Ovary (tissue), 9 donors: Measurements from ENCODE around the gene CSRP3. TPM values are rescaled to one million over a fixed set of nuclear protein-coding genes. Genes with fewer than 3 reads are reported as not detected.
"Not testable (repeated sequence)": the region's sequence is repeated elsewhere in the genome, so short reads cannot be mapped to it uniquely, and the experiment has no call there.

Experiments
- DNase-seq, 5 donors: peaks; one replicate each; pipeline ENCODE4 v3.0.0-alpha.2; 2019 to 2020
- H3K27ac ChIP-seq, 2 donors: fragments of 200-600 bp; one replicate each; pipeline versions ENCODE4 v1.5.1 to v1.8.0; 2019 to 2022
- H3K27me3 ChIP-seq: fragments of 200-600 bp; one replicate; pipeline ENCODE4 v1.8.0; 2022
- H3K36me3 ChIP-seq: fragments of 200-600 bp; sonication (generic); one replicate; pipeline ENCODE4 v1.5.1; 2019
- H3K4me1 ChIP-seq: one replicate; pipeline ENCODE4 v1.8.1; 2013; ENCODE audit warnings: mild to moderate bottlenecking, moderate library complexity; ENCODE audit not compliant: insufficient read depth
- H3K4me3 ChIP-seq: fragments of 200-600 bp; sonication (generic); one replicate; pipeline ENCODE4 v1.5.1; 2017
- H3K9me3 ChIP-seq, 2 donors: fragments of 200-600 bp in 1 of 2; sonication (generic) in 1 of 2; one replicate each; pipeline versions ENCODE4 v1.5.1 to v1.8.1; 2013 to 2019; ENCODE audit warnings: mild to moderate bottlenecking in 1 of 2, moderate library complexity in 1 of 2
- EP300 ChIP-seq: sonication (generic); formaldehyde crosslinking; IDR thresholded peaks from one replicate; pipeline ENCODE4 v1.6.1; 2017; ENCODE audit warnings: antibody characterized with exemption
- POLR2A ChIP-seq: fragments of 450-650 bp; IDR thresholded peaks from one replicate; pipeline ENCODE4 v1.6.1; 2017; ENCODE audit warnings: antibody characterized with exemption, mild to moderate bottlenecking, moderate library complexity
- WGBS, 3 donors: extraction: QIAGEN DNeasy Blood & Tissue Kit in 1 of 3; methylation state at CpG; one replicate each; pipeline versions ENCODE4 v1.1.5 to v1.1.7; 2013 to 2017; 5-methylcytosine and 5-hydroxymethylcytosine counted together
- intact Hi-C, 4 donors: fragments of 100-400 bp; cut with DNase I; formaldehyde crosslinking; loops; one replicate each; pipeline versions ENCODE4 v1.11.0 to v1.15.1; 2022 to 2023
- polyA plus RNA-seq, 2 donors: library from polyadenylated mRNA; stranded (reverse); fragments of 200-250 nt in 1 of 2; fragments of 350-450 nt in 1 of 2; fragmentation: Illumina TruSeq in 1 of 2; extraction: RNeasy Lipid Tissue Mini Kit (QIAGEN cat#74804) in 1 of 2; gene quantifications; one replicate each; pipeline ENCODE4 v1.2.3, GENCODE V29; 2013 to 2014
- total RNA-seq, 7 donors: library from RNA; depleted of rRNA in 2 of 7; stranded (reverse); fragments of >200 nt in 2 of 7; fragmentation: NEBNext Ultra II Directional in 3 of 7; extraction: Animal tissue kit (Norgen Biotek cat#: 25700) in 3 of 7; gene quantifications; one replicate each; pipeline versions ENCODE4 v1.1.0 to v1.2.4, GENCODE V29; 2016 to 2023
- TF ChIP-seq, protein P1 (sequence below), 3 donors: fragments of 450-650 bp in 2 of 3; fragments of 200-600 bp in 1 of 3; IDR thresholded peaks; one replicate each; pipeline versions ENCODE4 v1.5.1 to v1.8.0; 2016 to 2022; ENCODE audit warnings: antibody characterized with exemption in 3 of 3, mild to moderate bottlenecking in 1 of 3
- donor health status: DM: no; HTN: no; CAD: no; lungs with moderate emphysema.
- donor health status: DM: no; HTN: no; CAD: no.
- donor health status: Bipolar disorder and iron deficiency.
- donor health status: DM: yes; HTN: yes; CAD: no.
- donor health status: DM: no; HTN: no; CAD: no.
- donor health status: DM: yes; HTN: yes; CAD: no.

CSRP3 gene
- total and polyA plus RNA-seq, 9 donors, result 0.07 to 1.0 (median 0.52) TPM; not detected in 5

DNA sequence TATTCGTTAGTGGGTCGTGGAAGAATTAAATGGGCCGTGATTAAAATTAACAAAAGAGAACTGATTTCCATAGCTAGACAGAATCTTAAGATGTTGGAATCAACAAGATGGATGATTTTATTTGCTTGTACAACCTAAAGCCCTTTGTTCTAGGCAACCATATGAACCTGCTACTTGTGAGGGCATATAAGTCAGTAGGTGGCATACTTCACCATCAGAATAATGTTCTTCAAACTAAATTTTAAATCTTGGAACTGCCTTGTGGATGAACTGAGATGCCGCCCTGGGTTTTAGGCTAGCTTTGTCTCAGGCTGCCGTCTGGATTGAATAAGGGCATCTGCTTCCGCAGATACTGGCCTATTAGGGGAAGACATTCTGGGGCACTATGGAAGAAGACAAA, 40.9 kb downstream of the CSRP3 start:
- 92 to 95% (median 95%) methylated on average over 6 of the region's 6 CpGs for WGBS, 3 donors
- TF ChIP-seq EP300, result no peak
- TF ChIP-seq POLR2A, result no peak
- TF ChIP-seq, protein P1, sequence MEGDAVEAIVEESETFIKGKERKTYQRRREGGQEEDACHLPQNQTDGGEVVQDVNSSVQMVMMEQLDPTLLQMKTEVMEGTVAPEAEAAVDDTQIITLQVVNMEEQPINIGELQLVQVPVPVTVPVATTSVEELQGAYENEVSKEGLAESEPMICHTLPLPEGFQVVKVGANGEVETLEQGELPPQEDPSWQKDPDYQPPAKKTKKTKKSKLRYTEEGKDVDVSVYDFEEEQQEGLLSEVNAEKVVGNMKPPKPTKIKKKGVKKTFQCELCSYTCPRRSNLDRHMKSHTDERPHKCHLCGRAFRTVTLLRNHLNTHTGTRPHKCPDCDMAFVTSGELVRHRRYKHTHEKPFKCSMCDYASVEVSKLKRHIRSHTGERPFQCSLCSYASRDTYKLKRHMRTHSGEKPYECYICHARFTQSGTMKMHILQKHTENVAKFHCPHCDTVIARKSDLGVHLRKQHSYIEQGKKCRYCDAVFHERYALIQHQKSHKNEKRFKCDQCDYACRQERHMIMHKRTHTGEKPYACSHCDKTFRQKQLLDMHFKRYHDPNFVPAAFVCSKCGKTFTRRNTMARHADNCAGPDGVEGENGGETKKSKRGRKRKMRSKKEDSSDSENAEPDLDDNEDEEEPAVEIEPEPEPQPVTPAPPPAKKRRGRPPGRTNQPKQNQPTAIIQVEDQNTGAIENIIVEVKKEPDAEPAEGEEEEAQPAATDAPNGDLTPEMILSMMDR (IDR thresholded peaks at IDR 0.05), result no peak
- Histone ChIP-seq H3K36me3 (no peaks in the 10 kb centered on the region), H3K27ac (no peak overlapping the region), H3K27me3 (no peaks in the 10 kb centered on the region), H3K4me3 (no peak overlapping the region), H3K4me1 (no peaks in the 10 kb centered on the region), H3K9me3 (no peaks in the 10 kb centered on the region)
- no peak for DNase-seq
- intact Hi-C loops, result no loop called here

DNA sequence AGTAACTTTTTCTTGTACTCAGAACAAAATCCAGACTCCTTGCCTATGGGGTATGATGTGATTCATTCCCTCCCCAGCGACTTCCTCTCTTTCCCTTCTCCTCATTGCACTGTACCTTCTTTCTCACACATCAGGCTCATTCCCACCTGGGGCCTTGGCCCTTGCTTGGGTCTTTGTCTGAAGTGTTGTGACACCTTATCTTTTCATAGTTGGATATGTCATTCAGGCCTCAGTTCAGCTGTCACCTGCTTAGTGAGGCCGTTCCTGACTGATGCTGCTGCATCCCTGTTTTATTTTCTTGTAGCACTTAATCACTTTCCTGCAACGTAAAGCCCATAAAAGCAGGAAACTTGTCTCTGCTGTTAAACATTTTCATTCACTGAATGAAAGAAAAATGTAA, 44.9 kb downstream of the CSRP3 start:
- H3K27ac ChIP-seq, result no peak overlapping the region
- WGBS, 3 donors, result 73 to 89% (median 75%) methylated on average over 3 of the region's 3 CpGs
- intact Hi-C loops, result no loop called here
- no peaks in the 10 kb centered on the region for H3K4me1 ChIP-seq
- TF ChIP-seq, protein P1 (IDR thresholded peaks at IDR 0.05), result no peak
- TF ChIP-seq POLR2A (no peak), EP300 (no peak)
- DNase-seq, result no peak
- H3K9me3 ChIP-seq, result no peaks in the 10 kb centered on the region
- no peaks in the 10 kb centered on the region for H3K27me3 ChIP-seq
- no peak overlapping the region for H3K4me3 ChIP-seq
- no peaks in the 10 kb centered on the region for H3K36me3 ChIP-seq

DNA sequence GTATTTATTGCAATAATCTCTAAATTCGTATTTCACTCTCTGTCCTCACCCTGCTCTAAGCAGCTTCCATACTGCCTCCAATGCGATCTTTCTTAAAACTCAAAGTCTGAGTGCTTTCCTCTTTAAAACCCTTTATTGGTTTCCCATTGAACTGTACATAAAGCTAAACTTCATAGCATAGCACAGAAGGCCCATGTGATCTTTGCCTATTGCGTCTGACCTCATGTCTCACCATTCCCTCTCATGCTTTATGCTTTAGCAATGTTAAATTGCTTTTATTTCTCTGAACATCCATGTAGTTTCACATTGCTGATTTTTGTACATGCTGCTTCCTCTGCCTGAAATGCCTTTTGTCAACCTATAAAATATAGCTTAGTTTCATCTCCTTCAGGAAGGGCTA, 56.5 kb downstream of the CSRP3 start:
- TF ChIP-seq, protein P1 (IDR thresholded peaks at IDR 0.05), result no peak
- no peaks in the 10 kb centered on the region for H3K9me3 ChIP-seq
- no peak overlapping the region for H3K4me3 ChIP-seq
- no peaks in the 10 kb centered on the region for H3K4me1 ChIP-seq
- no peak for DNase-seq
- WGBS, 3 donors, result 81 to 99% (median 87%) methylated on average over 3 of the region's 3 CpGs
- no peaks in the 10 kb centered on the region for H3K27me3 ChIP-seq
- H3K36me3 ChIP-seq, result no peaks in the 10 kb centered on the region
- intact Hi-C loops, result no loop called here
- H3K27ac ChIP-seq, result no peak overlapping the region

DNA sequence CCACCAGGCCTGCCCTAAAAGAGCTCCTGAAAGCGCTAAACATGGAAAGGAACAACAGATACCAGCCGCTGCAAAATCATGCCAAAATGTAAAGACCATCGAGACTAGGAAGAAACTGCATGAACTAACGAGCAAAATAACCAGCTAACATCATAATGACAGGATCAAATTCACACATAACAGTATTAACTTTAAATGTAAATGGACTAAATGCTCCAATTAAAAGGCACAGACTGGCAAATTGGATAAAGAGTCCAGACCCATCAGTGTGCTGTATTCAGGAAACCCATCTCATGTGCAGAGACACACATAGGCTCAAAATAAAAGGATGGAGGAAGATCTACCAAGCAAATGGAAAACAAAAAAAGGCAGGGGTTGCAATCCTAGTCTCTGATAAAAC, 64.9 kb downstream of the CSRP3 start:
- H3K36me3 ChIP-seq, H3K27me3 ChIP-seq, H3K9me3 ChIP-seq, H3K27ac ChIP-seq, H3K4me3 ChIP-seq, intact Hi-C loops, H3K4me1 ChIP-seq, DNase-seq: not testable (repeated sequence)
- WGBS, 3 donors, result 96 to 99% (median 99%) methylated on average over 4 of the region's 4 CpGs

DNA sequence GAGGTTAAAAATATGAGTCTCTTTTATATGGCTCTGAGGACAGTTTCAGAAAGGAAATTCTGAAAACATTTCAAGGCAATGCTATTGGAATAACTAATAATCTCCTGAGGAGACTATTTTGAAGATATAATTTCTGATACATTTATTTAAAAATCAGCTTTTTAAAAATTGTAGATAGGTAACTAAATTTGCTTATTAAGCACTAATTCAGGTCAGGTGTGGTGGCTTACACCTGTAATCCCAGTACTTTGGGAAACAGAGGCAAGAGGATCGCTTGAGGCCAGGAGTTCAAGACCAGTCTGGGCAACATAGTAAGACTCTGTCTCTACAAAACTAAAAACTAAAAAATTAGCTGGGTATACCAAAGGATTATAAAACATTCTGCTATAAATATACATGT, 67.8 kb downstream of the CSRP3 start:
- TF ChIP-seq POLR2A (no peak), EP300 (no peak)
- TF ChIP-seq, protein P1 (IDR thresholded peaks at IDR 0.05), result no peak
- H3K36me3 ChIP-seq, result no peaks in the 10 kb centered on the region
- intact Hi-C loops, result no loop called here
- H3K27me3 ChIP-seq, result no peaks in the 10 kb centered on the region
- 98 to 100% (median 100%) methylated on average over 1 of the region's 1 CpG for WGBS, 3 donors
- H3K27ac ChIP-seq, result no peak overlapping the region
- DNase-seq, result no peak
- no peak overlapping the region for H3K4me3 ChIP-seq
- H3K9me3 ChIP-seq, result no peaks in the 10 kb centered on the region
- no peaks in the 10 kb centered on the region for H3K4me1 ChIP-seq

Other genes with a start within 250 kb of the CSRP3 start
- under 1 TPM in 1 of 7 donors, not detected in 6; 0.22 TPM for gene MRGPRX2, start 141.3 kb downstream of the CSRP3 start, total RNA-seq
- gene MRGPRX2, start 141.3 kb downstream of the CSRP3 start, polyA plus RNA-seq, result under 1 TPM in 1 of 2 donors, not detected in 1; 0.23 TPM
- 10 to 100 TPM in 3 of 7 donors, 1 to 10 TPM in 4; 5.7 to 15.4 (median 9.0) TPM for gene ZDHHC13, start 84.8 kb downstream of the CSRP3 start, total RNA-seq
- 1 to 10 TPM; 6.3 to 9.6 TPM for gene ZDHHC13, start 84.8 kb downstream of the CSRP3 start, polyA plus RNA-seq
- gene E2F8, start 39.0 kb upstream of the CSRP3 start, total RNA-seq, result under 1 TPM in 4 of 7 donors, not detected in 3; 0.20 to 0.80 (median 0.40) TPM
- gene E2F8, start 39.0 kb upstream of the CSRP3 start, polyA plus RNA-seq, result under 1 TPM; 0.08 to 0.35 TPM